GM13976 (cell line): ENCODE measurements around the gene RLF.

Source experiments
- DNase-seq: peaks from one replicate; pipeline ENCODE4 v3.0.0; 2012; ENCODE audit warnings: low spot score
- CTCF ChIP-seq: IDR thresholded peaks from 2 replicates; pipeline ENCODE4 v1.5.1; 2012; ENCODE audit warnings: borderline replicate concordance, mild to moderate bottlenecking; ENCODE audit not compliant: insufficient read depth; ENCODE audit errors: extremely low read depth, missing control alignments, control extremely low read depth
- in situ Hi-C: fragments of 300-500 bp; cut with MboI; formaldehyde crosslinking; loops from one replicate; pipeline ENCODE4 v1.12.0; 2022; ENCODE audit warnings: low sequenced_read_pairs, mixed read lengths, inconsistent platforms; ENCODE audit not compliant: unreplicated experiment

The RLF gene

GRCh38 chr1:40240390-40240789, 79.2 kb downstream of the RLF start:
- in situ Hi-C loops, result no loop called here
- TF ChIP-seq CTCF, result no peak
- DNase-seq, result no peak

- no peak for TF ChIP-seq CTCF
- DNase-seq, result no peak
- in situ Hi-C loops, result no loop called here
These were observed 80.2 kb downstream of the RLF start for GRCh38 chr1:40241362-40241761.

- no peak for DNase-seq
- in situ Hi-C loops, result no loop called here
- TF ChIP-seq CTCF, result no peak
These were observed 82.2 kb downstream of the RLF start for GRCh38 chr1:40243351-40243750.

GRCh38 chr1:40244138-40244744, 83.1 kb downstream of the RLF start:
- no peak for DNase-seq
- TF ChIP-seq CTCF, result no peak
- in situ Hi-C loops, result no loop called here

- in situ Hi-C loops, result no loop called here
- no peak for TF ChIP-seq CTCF
- DNase-seq, result no peak
These were observed 84.5 kb downstream of the RLF start for GRCh38 chr1:40245686-40246085.

- DNase-seq, result no peak
- no peak for TF ChIP-seq CTCF
- in situ Hi-C loops, result no loop called here
These were observed 86.5 kb downstream of the RLF start, which contains the start of gene TMCO2 for GRCh38 chr1:40247655-40248054. TSS of gene TMCO2 (plus strand) at chr1:40247937. CDS start at chr1:40247994, 57 bp downstream.
